Measurements from ENCODE around the gene EXT2.

DNA sequence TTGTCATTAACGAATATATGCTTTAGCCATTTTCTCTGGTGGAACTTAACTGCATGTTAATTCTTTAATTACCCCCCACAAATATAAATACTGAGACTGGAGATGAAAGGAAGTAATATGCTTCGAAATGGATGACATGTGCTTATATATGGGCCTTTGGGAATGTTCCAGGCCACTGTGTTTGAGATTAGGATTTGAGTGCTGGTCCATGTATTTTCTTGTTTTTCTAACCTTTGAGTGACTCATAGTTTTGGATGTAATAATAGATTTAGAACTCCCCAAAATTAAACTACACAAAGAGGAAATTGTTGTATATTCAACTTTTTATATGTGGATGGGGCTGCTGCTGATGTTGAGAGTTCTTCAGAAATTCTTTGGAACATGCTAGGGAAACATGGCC, 54.2 kb downstream of the EXT2 start:
- TF ChIP-seq, protein P1, sequence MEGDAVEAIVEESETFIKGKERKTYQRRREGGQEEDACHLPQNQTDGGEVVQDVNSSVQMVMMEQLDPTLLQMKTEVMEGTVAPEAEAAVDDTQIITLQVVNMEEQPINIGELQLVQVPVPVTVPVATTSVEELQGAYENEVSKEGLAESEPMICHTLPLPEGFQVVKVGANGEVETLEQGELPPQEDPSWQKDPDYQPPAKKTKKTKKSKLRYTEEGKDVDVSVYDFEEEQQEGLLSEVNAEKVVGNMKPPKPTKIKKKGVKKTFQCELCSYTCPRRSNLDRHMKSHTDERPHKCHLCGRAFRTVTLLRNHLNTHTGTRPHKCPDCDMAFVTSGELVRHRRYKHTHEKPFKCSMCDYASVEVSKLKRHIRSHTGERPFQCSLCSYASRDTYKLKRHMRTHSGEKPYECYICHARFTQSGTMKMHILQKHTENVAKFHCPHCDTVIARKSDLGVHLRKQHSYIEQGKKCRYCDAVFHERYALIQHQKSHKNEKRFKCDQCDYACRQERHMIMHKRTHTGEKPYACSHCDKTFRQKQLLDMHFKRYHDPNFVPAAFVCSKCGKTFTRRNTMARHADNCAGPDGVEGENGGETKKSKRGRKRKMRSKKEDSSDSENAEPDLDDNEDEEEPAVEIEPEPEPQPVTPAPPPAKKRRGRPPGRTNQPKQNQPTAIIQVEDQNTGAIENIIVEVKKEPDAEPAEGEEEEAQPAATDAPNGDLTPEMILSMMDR (IDR thresholded peaks at IDR 0.05; ENCODE audit: low read length), result no peak
- TF ChIP-seq EZH2phosphoT487 (IDR thresholded peaks at IDR 0.05; ENCODE audit: low read length), result no peak
- TF ChIP-seq EZH2 (optimal IDR thresholded peaks at IDR 0.05; ENCODE audit: low read depth, low read length), result no peak

Measured in MM.1S (cell line).